Measurements from ENCODE around the gene SLCO3A1. TPM values are rescaled to one million over a fixed set of nuclear protein-coding genes. Genes with fewer than 3 reads are reported as not detected.

The SLCO3A1 gene
- total and polyA plus RNA-seq, 2 of the 8 experiments (the other 6 are each of a cell fraction or from before 2014, with no cell fraction given) = 15.1 to 20.4 TPM

DNA sequence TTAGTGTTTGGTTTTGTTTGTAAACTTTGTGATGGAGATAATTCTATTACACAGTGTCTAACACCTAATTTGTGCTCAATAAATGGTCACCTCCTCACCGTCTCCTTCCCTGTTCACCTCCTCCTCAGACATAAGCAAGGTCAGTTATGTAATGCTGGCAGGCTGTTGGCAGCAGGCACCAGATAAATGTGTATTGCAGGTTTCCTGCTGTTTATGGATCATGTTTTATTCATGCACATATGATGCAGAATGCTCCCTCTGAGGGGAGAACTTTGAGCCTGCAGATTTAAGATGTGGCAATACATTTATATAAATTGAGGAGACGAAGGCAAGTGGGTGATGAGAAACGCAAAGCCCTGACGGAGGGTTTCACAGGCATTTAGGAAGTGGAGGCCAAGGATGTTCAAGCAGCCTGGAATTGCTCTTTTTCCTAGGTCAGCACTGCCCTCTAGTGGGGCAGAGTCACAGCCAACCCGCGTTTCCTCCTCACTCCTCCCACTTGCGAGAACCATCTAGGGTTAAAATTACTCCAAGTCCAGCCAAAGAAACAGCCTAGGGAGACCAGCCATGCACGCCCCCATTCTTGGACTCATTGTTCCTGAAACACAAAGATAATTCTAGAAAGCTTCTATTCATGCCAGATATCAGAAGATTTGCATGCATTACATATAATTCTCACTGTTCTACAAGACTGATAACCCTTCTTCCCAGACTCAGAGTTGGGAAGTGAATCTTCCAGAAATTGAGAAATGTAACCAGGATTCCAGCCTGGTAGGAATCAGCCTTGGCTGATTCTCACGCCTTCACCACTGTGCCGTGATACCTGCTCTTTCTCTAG, 228.7 kb downstream of the SLCO3A1 start:
- no peak overlapping the region for H2BK20ac ChIP-seq (ENCODE audit: low read length)
- CTCF ChIA-PET (ENCODE audit: partially characterized antibody) = interaction anchor here (0.6 to 7.4 kb wide), 23 partner anchors 9 to 813 kb away, joined by 3 to 118 read pairs (median 3); partner anchors contain the start of genes SLCO3A1 and ST8SIA2
- no peak overlapping the region for H3K23ac ChIP-seq (ENCODE audit: insufficient read length)
- no peak overlapping the region for H2BK120ac ChIP-seq (replicated peaks; ENCODE audit: low read depth, low read length)
- H2AK5ac ChIP-seq (ENCODE audit: low read depth, low read length) = no peak overlapping the region
- H3K79me1 ChIP-seq (ENCODE audit: low read depth, low read length) = no peaks in the 10 kb centered on the region
- H2AFZ ChIP-seq (ENCODE audit: low read length) = no peak overlapping the region
- no peaks in the 10 kb centered on the region for H3K27me3 ChIP-seq (replicated peaks in 1 of 4; ENCODE audit: control insufficient read depth in 3 of 4, extremely low read depth in 1 of 4, insufficient read depth in 3 of 4, low read length in 3 of 4)
- FAIRE-seq (peak; percentile 82), DNase-seq (ENCODE audit: low read depth in 1 of 2, low spot score in 2 of 2) (peak; percentile 62 to 88)
- peaks cover 0 to 2% of the 10 kb centered on the region in 2 experiments for H4K20me1 ChIP-seq (replicated peaks in 1 of 2; ENCODE audit: control insufficient read depth in 1 of 2, insufficient read depth in 2 of 2, low read length in 2 of 2)
- H3K18ac ChIP-seq (ENCODE audit: extremely low read depth, low read length) = no peak overlapping the region
- H3K4me3 ChIP-seq (ENCODE audit: extremely low read depth in 1 of 4, insufficient read depth in 2 of 4, low read depth in 3 of 4, low read length in 4 of 4) = no peak overlapping the region
- no peak overlapping the region for H4K8ac ChIP-seq (ENCODE audit: extremely low read depth, insufficient read depth, low read length)
- H3K27ac ChIP-seq (ENCODE audit: low read depth, low read length) = peak overlapping the region; percentile 3; the same call in 1 of the 2 replicates
- H3K9ac ChIP-seq (replicated peaks in 1 of 4; ENCODE audit: extremely low read depth in 1 of 4, low read depth in 3 of 4, low read length in 3 of 4) = no peak overlapping the region
- no peak overlapping the region for H3K4ac ChIP-seq (replicated peaks; ENCODE audit: insufficient read length, low read depth, low read length)
- H3K4me2 ChIP-seq (ENCODE audit: insufficient read depth in 1 of 2, low read depth in 2 of 2, low read length in 2 of 2) = no peak overlapping the region
- no peaks in the 10 kb centered on the region for H3K23me2 ChIP-seq (ENCODE audit: low read depth, low read length)
- no peak overlapping the region for H2BK12ac ChIP-seq (ENCODE audit: low read depth, low read length)
- WGBS, 2 experiments (ENCODE audit: extremely low coverage in 1 of 2, insufficient coverage in 1 of 2, insufficient read length in 1 of 2, insufficient replicate concordance in 2 of 2, low coverage in 1 of 2, low lambda C conversion rate in 2 of 2, missing lambda C conversion rate in 1 of 2) = 44% methylated on average over 10 of the region's 10 CpGs; no CpG with 5 or more reads in 1 of the 2 experiments
- POLR2A ChIA-PET (ENCODE audit: partially characterized antibody) = no interaction called here
- no peaks in the 10 kb centered on the region for H3K79me2 ChIP-seq (ENCODE audit: control insufficient read depth in 1 of 2, insufficient read depth in 2 of 2, low read length in 2 of 2)
- H3K36me3 ChIP-seq (ENCODE audit: control insufficient read depth in 2 of 4, insufficient read depth in 4 of 4, low read length in 3 of 4) = no peaks in the 10 kb centered on the region
- H3K56ac ChIP-seq (replicated peaks; ENCODE audit: insufficient read length, low read depth, low read length) = no peak overlapping the region
- no peak overlapping the region for H2BK15ac ChIP-seq (ENCODE audit: low read length)
- H2BK5ac ChIP-seq (ENCODE audit: low read depth, low read length) = no peak overlapping the region
- H3K4me1 ChIP-seq (replicated peaks in 1 of 4; ENCODE audit: control insufficient read depth in 3 of 4, insufficient read depth in 4 of 4, low read length in 3 of 4) = peaks cover 0 to 9% (median 3%) of the 10 kb centered on the region in 4 experiments; a peak in 5 of 7 replicates
- no peaks in the 10 kb centered on the region for H3K9me3 ChIP-seq (ENCODE audit: insufficient read depth in 2 of 2, low read depth in 1 of 2, low read length in 1 of 2)
- no peak overlapping the region for H4K91ac ChIP-seq (replicated peaks; ENCODE audit: insufficient read length, low read length)
- H3K14ac ChIP-seq (ENCODE audit: insufficient read length) = no peak overlapping the region
- no peak overlapping the region for H4K5ac ChIP-seq (ENCODE audit: insufficient read length, low read depth, low read length)
- TF ChIP-seq SP4 (IDR thresholded peaks at IDR 0.05; ENCODE audit: low read length) (no peak), TBP (IDR thresholded peaks at IDR 0.05; ENCODE audit: low read depth, low read length) (no peak), RXRA (IDR thresholded peaks at IDR 0.05; ENCODE audit: insufficient read depth, low read depth, low read length) (no peak), CHD2 (IDR thresholded peaks at IDR 0.05; ENCODE audit: low read length) (no peak), GTF2F1 (IDR thresholded peaks at IDR 0.05; ENCODE audit: borderline replicate concordance, low read depth, low read length) (no peak), EP300 (IDR thresholded peaks at IDR 0.05; ENCODE audit: borderline replicate concordance in 1 of 2, low read depth in 2 of 2, low read length in 2 of 2) (no peak), TAF7 (optimal IDR thresholded peaks at IDR 0.05; ENCODE audit: borderline replicate concordance, low read depth, low read length) (no peak), TCF12 (IDR thresholded peaks at IDR 0.05; ENCODE audit: low read depth, low read length) (no peak), ASH2L (IDR thresholded peaks at IDR 0.05; ENCODE audit: low read length) (no peak), TEAD4 (IDR thresholded peaks at IDR 0.05; ENCODE audit: low read depth, low read length) (no peak), EZH2 (IDR thresholded peaks at IDR 0.05; ENCODE audit: low read depth, low read length, severe bottlenecking) (no peak), RAD21 (IDR thresholded peaks at IDR 0.05 in 1 of 2, conservative IDR thresholded peaks at IDR 0.05 in 1 of 2; ENCODE audit: low read depth in 2 of 2, low read length in 2 of 2) (peak; percentile 92 to 96)
